DOHH2 (cell line): ENCODE results near the gene ZBTB44.
"Not testable (repeated sequence)": the region's sequence is repeated elsewhere in the genome, so short reads cannot be mapped to it uniquely, and the experiment has no call there.

ENCODE experiments used
- H3F3A ChIP-seq: fragments of 200-600 bp; sonication (generic), shearing (Covaris generic); 2 replicates; pipeline ENCODE4 v1.6.0; 2016; ENCODE audit warnings: antibody characterized with exemption, mild to moderate bottlenecking; ENCODE audit not compliant: control insufficient read depth, insufficient read depth
- H3K27ac ChIP-seq: fragments of 200-600 bp; sonication (generic); 2 replicates; pipeline ENCODE4 v1.5.1; 2014; ENCODE audit warnings: low read depth, mild to moderate bottlenecking, low read length, moderate library complexity
- H3K27me3 ChIP-seq: fragments of 200-600 bp; sonication (generic); 2 replicates; pipeline ENCODE4 v1.6.1; 2014; ENCODE audit warnings: mild to moderate bottlenecking, low read length, mixed read lengths; ENCODE audit not compliant: control insufficient read depth
- H3K36me3 ChIP-seq: fragments of 200-600 bp; sonication (generic); 2 replicates; pipeline ENCODE4 v1.6.1; 2014; ENCODE audit warnings: mild to moderate bottlenecking, low read length, moderate library complexity, mixed read lengths; ENCODE audit not compliant: control insufficient read depth
- H3K4me1 ChIP-seq: fragments of 200-600 bp; sonication (generic); 2 replicates; pipeline ENCODE4 v1.6.1; 2014; ENCODE audit warnings: mild to moderate bottlenecking, low read length, mixed read lengths; ENCODE audit not compliant: control insufficient read depth
- H3K4me2 ChIP-seq: fragments of 200-600 bp; sonication (generic); 2 replicates; pipeline ENCODE4 v1.6.0; 2014; ENCODE audit warnings: mild to moderate bottlenecking, low read length, moderate library complexity
- H3K4me3 ChIP-seq: fragments of 200-600 bp; sonication (generic); 2 replicates; pipeline ENCODE4 v1.5.1; 2014; ENCODE audit warnings: mild to moderate bottlenecking, low read length, mixed read lengths
- H3K79me2 ChIP-seq: fragments of 200-600 bp; sonication (generic); 2 replicates; pipeline ENCODE4 v1.6.1; 2014; ENCODE audit warnings: mild to moderate bottlenecking, low read length, mixed read lengths; ENCODE audit not compliant: control insufficient read depth
- H3K9me2 ChIP-seq: fragments of 200-600 bp; sonication (generic); replicated peaks from 2 replicates; pipeline ENCODE4 v1.6.1; 2014; ENCODE audit warnings: mild to moderate bottlenecking, low read length, mixed read lengths; ENCODE audit not compliant: control insufficient read depth
- H3K9me3 ChIP-seq: fragments of 200-600 bp; sonication (generic); 2 replicates; pipeline ENCODE4 v1.6.1; 2014; ENCODE audit warnings: antibody characterized with exemption, low read length, mixed read lengths; ENCODE audit not compliant: control insufficient read depth, insufficient read depth
- H4K20me1 ChIP-seq: fragments of 200-600 bp; sonication (generic); 2 replicates; pipeline ENCODE4 v1.6.0; 2014; ENCODE audit warnings: low read depth, mild to moderate bottlenecking, antibody characterized with exemption, low read length, moderate library complexity; ENCODE audit not compliant: control insufficient read depth, insufficient read depth
- EZH2phosphoT487 ChIP-seq: fragments of 200-600 bp; sonication (generic); IDR thresholded peaks from 2 replicates; pipeline ENCODE4 v1.6.1; 2017; ENCODE audit warnings: borderline replicate concordance, mild to moderate bottlenecking, antibody characterized with exemption, low read length, moderate library complexity, mixed read lengths
- TF ChIP-seq, protein P1 (sequence below): fragments of 200-600 bp; sonication (generic); IDR thresholded peaks from one replicate; pipeline ENCODE4 v1.5.1; 2014; ENCODE audit warnings: antibody characterized with exemption, mild to moderate bottlenecking, low read depth, low read length; ENCODE audit not compliant: poor library complexity, severe bottlenecking

Gene ZBTB44

DNA sequence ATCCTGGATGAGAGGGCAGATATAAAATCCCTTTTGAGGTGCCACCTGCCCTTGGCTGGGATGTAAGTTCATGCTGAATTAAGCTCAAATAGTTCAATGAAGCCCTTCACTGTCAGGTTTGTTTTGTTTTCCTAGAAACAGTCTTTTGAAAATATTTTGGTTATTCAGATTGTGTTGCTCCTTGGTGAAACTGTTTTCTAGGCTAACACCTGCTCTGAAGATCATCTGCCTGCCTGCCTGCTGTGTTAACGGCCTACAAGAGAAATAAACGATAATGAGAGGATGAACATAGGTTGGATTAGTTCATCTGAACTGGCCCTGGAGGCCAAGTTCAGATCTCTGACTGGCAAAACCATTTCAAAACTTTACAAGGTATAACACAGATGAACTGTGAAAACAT is 67.4 kb downstream of the ZBTB44 start:
- no peaks in the 10 kb centered on the region; the same call in 1 of the 2 replicates for H4K20me1 ChIP-seq
- peaks cover 33% of the 10 kb centered on the region for H3K36me3 ChIP-seq
- no peaks in the 10 kb centered on the region for H3K9me3 ChIP-seq
- no peak overlapping the region for H3K4me3 ChIP-seq
- H3K4me1 ChIP-seq: no peaks in the 10 kb centered on the region
- H3K79me2 ChIP-seq: peaks cover 71% of the 10 kb centered on the region
- TF ChIP-seq EZH2phosphoT487: no peak
- TF ChIP-seq, protein P1, sequence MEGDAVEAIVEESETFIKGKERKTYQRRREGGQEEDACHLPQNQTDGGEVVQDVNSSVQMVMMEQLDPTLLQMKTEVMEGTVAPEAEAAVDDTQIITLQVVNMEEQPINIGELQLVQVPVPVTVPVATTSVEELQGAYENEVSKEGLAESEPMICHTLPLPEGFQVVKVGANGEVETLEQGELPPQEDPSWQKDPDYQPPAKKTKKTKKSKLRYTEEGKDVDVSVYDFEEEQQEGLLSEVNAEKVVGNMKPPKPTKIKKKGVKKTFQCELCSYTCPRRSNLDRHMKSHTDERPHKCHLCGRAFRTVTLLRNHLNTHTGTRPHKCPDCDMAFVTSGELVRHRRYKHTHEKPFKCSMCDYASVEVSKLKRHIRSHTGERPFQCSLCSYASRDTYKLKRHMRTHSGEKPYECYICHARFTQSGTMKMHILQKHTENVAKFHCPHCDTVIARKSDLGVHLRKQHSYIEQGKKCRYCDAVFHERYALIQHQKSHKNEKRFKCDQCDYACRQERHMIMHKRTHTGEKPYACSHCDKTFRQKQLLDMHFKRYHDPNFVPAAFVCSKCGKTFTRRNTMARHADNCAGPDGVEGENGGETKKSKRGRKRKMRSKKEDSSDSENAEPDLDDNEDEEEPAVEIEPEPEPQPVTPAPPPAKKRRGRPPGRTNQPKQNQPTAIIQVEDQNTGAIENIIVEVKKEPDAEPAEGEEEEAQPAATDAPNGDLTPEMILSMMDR: no peak
- H3K27me3 ChIP-seq: no peaks in the 10 kb centered on the region
- no peaks in the 10 kb centered on the region for H3K9me2 ChIP-seq
- H3K4me2 ChIP-seq: no peak overlapping the region
- no peaks in the 10 kb centered on the region for H3F3A ChIP-seq
- H3K27ac ChIP-seq: no peak overlapping the region

DNA sequence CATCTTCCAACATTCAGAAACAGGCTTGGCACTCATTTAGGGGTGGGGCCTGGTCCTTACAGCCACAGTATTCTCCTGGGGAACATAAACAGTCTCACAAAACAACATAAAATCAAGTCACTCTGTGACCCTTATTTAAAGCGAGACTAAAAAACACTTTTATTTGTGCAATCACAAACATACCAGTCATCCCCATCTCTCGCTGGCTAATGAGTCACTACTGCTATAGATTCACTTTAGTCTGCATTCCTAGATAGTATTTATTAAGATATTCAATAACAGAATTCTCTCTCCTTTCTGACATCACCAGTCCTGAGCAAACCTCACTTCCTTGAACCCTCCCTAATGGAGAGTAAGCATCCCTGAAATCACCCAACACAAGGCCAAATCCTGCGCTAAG is 68.0 kb downstream of the ZBTB44 start:
- TF ChIP-seq EZH2phosphoT487: no peak
- TF ChIP-seq, protein P1: no peak

DNA sequence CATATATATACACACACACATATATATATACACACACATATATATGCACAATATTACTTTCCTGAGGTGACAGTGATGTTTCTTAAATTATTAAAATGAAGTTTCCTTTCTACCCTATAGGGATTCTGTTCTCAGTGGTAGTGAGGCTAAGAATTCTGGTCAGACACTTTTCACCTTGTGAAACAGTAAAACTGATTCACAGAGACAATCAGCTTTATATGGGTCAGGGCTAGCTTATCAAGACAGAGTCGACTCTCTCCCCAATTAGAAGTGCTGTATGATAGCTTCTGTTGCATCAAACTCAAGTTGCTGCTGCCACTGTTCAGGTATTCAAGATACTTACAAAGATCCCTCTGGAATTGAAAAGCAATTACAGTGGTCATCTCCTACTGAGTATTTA is 68.4 kb downstream of the ZBTB44 start:
- H3K36me3 ChIP-seq: peaks cover 33% of the 10 kb centered on the region
- H3F3A ChIP-seq: 0 out of 2 replicates have a peak, but pooled peaks cover 2% of the 10 kb centered on the region
- no peaks in the 10 kb centered on the region for H3K4me1 ChIP-seq
- H3K27me3 ChIP-seq: no peaks in the 10 kb centered on the region
- no peak overlapping the region for H3K4me2 ChIP-seq
- no peaks in the 10 kb centered on the region; the same call in 1 of the 2 replicates for H4K20me1 ChIP-seq
- H3K9me3 ChIP-seq: no peaks in the 10 kb centered on the region
- H3K9me2 ChIP-seq: no peaks in the 10 kb centered on the region
- H3K79me2 ChIP-seq: peaks cover 60% of the 10 kb centered on the region
- no peak overlapping the region for H3K4me3 ChIP-seq
- H3K27ac ChIP-seq: no peak overlapping the region
- TF ChIP-seq EZH2phosphoT487: no peak
- TF ChIP-seq, protein P1: no peak

More for the DNA sequence above, 68.0 kb downstream of the ZBTB44 start:
- Histone ChIP-seq H3K27me3 (no peaks in the 10 kb centered on the region), H3K27ac (no peak overlapping the region), H3K9me2 (no peaks in the 10 kb centered on the region), H3F3A (0 out of 2 replicates have a peak, but pooled peaks cover 2% of the 10 kb centered on the region), H3K36me3 (peaks cover 33% of the 10 kb centered on the region), H3K79me2 (peaks cover 65% of the 10 kb centered on the region), H3K4me1 (no peaks in the 10 kb centered on the region), H3K4me2 (no peak overlapping the region), H3K9me3 (no peaks in the 10 kb centered on the region), H3K4me3 (no peak overlapping the region), H4K20me1 (no peaks in the 10 kb centered on the region; the same call in 1 of the 2 replicates)

DNA sequence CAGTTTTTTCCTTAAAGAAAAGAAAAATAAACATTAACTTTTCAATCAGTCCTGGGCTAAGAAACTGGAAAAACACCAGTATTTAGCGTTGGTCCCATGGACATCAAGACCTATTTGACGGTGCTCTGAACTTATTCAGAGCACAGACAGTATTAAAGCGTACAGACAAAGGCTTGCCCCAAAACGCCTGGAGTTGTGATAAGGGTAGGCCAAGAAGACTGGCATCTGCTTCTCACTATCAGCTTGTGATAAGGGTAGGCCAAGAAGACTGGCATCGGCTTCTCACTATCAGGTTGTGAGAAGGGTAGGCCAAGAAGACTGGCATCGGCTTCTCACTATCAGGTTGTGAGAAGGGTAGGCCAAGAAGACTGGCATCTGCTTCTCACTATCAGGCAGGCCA is 69.3 kb downstream of the ZBTB44 start:
- H3K27me3 ChIP-seq, H3K4me2 ChIP-seq, H3K4me1 ChIP-seq, H3K9me2 ChIP-seq, H4K20me1 ChIP-seq, H3K27ac ChIP-seq, H3F3A ChIP-seq, H3K4me3 ChIP-seq, H3K9me3 ChIP-seq: not testable (repeated sequence)
- peaks cover 51% of the 10 kb centered on the region for H3K79me2 ChIP-seq
- H3K36me3 ChIP-seq: peaks cover 30% of the 10 kb centered on the region
